B cell (primary cell): ENCODE results near the gene ESRRB.

Source experiments
- EZH2 ChIP-seq: IDR thresholded peaks from 2 replicates; pipeline ENCODE4 v1.6.1; 2012; ENCODE audit warnings: borderline replicate concordance, low read depth, mild to moderate bottlenecking, moderate library complexity, low read length; ENCODE audit not compliant: insufficient read depth, poor library complexity, severe bottlenecking
- TF ChIP-seq, protein P1 (sequence below): fragments of 200-600 bp; IDR thresholded peaks from one replicate; pipeline ENCODE4 v1.8.0; 2022; ENCODE audit warnings: antibody characterized with exemption, mild to moderate bottlenecking

DNA sequence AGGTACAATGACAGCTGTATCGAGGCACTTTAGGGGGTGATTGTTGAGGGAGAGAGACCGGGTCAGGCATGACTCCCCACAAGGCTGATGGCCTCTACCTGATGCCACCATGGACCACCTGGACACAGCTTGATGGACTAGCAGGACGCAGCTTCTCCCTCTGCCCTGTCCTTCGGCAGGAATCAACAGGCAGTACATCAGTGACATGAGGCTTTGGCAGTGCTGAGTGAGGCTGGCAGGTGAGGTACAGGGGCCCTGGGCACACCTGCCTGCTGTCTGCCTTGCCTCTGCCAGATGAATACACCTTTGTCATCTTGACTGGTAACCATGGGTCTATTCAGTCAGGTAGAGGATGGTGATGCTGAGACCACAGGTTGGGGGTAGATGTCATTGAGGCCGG, 25.3 kb upstream of the ESRRB start:
- no peak for TF ChIP-seq EZH2
- TF ChIP-seq, protein P1, sequence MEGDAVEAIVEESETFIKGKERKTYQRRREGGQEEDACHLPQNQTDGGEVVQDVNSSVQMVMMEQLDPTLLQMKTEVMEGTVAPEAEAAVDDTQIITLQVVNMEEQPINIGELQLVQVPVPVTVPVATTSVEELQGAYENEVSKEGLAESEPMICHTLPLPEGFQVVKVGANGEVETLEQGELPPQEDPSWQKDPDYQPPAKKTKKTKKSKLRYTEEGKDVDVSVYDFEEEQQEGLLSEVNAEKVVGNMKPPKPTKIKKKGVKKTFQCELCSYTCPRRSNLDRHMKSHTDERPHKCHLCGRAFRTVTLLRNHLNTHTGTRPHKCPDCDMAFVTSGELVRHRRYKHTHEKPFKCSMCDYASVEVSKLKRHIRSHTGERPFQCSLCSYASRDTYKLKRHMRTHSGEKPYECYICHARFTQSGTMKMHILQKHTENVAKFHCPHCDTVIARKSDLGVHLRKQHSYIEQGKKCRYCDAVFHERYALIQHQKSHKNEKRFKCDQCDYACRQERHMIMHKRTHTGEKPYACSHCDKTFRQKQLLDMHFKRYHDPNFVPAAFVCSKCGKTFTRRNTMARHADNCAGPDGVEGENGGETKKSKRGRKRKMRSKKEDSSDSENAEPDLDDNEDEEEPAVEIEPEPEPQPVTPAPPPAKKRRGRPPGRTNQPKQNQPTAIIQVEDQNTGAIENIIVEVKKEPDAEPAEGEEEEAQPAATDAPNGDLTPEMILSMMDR, result no peak
